SU-DHL-6 (cell line): ENCODE data around the gene CRYBG2.

Experiments used
- H2AFZ ChIP-seq: fragments of 200-600 bp; sonication (generic); 2 replicates; pipeline ENCODE4 v1.6.1; 2014; ENCODE audit warnings: low read depth, mild to moderate bottlenecking, moderate library complexity, mixed read lengths, antibody characterized with exemption, low read length; ENCODE audit not compliant: severe bottlenecking
- H3F3A ChIP-seq: fragments of 200-600 bp; shearing (Covaris generic); 2 replicates; pipeline ENCODE4 v1.6.0; 2016; ENCODE audit warnings: antibody characterized with exemption, mild to moderate bottlenecking; ENCODE audit not compliant: insufficient read depth
- H3K27ac ChIP-seq: fragments of 200-600 bp; sonication (generic); 2 replicates; pipeline ENCODE4 v1.5.1; 2016; ENCODE audit warnings: low read depth, mild to moderate bottlenecking, low read length, moderate library complexity, mixed read lengths
- H3K27me3 ChIP-seq: fragments of 200-600 bp; sonication (generic), shearing (Covaris generic); 2 replicates; pipeline ENCODE4 v1.6.0; 2014; ENCODE audit warnings: mild to moderate bottlenecking, low read length
- H3K36me3 ChIP-seq: fragments of 200-600 bp; sonication (generic); 2 replicates; pipeline ENCODE4 v1.6.1; 2014; ENCODE audit warnings: mild to moderate bottlenecking, low read length, mixed read lengths
- H3K4me2 ChIP-seq: fragments of 300-600, 200-600 bp; shearing (Covaris generic), sonication (generic); 2 replicates; pipeline ENCODE4 v1.6.0; 2014; ENCODE audit warnings: low read length, low read depth, mild to moderate bottlenecking; ENCODE audit not compliant: poor library complexity, severe bottlenecking
- H3K4me3 ChIP-seq: fragments of 200-600 bp; sonication (generic); 2 replicates; pipeline ENCODE4 v1.5.1; 2014; ENCODE audit warnings: antibody characterized with exemption, low read length, mild to moderate bottlenecking, mixed read lengths; ENCODE audit not compliant: insufficient read depth, poor library complexity, severe bottlenecking
- H3K79me2 ChIP-seq: fragments of 200-600 bp; sonication (generic); 2 replicates; pipeline ENCODE4 v1.6.1; 2014; ENCODE audit warnings: mild to moderate bottlenecking, low read length, moderate library complexity; ENCODE audit not compliant: insufficient read depth
- H3K9ac ChIP-seq: fragments of 200-600 bp; sonication (generic); 2 replicates; pipeline ENCODE4 v1.7.0; 2014; ENCODE audit warnings: mild to moderate bottlenecking, low read length
- H3K9me2 ChIP-seq: fragments of 200-600 bp; sonication (generic); replicated peaks from 2 replicates; pipeline ENCODE4 v1.6.1; 2014; ENCODE audit warnings: low read length; ENCODE audit not compliant: insufficient read depth
- H3K9me3 ChIP-seq: fragments of 200-600 bp; sonication (generic); 2 replicates; pipeline ENCODE4 v1.6.1; 2014; ENCODE audit warnings: low read length, mixed read lengths; ENCODE audit not compliant: insufficient read depth
- H4K20me1 ChIP-seq: fragments of 200-600 bp; sonication (generic); 2 replicates; pipeline ENCODE4 v1.6.1; 2014; ENCODE audit warnings: low read depth, mild to moderate bottlenecking, antibody characterized with exemption, low read length, moderate library complexity, mixed read lengths
- CTCF ChIP-seq: fragments of 200-600 bp; sonication (generic); IDR thresholded peaks from one replicate; pipeline ENCODE4 v1.5.1; 2017; ENCODE audit warnings: antibody characterized with exemption, mild to moderate bottlenecking, low read length, moderate library complexity; ENCODE audit not compliant: insufficient read depth, poor library complexity, severe bottlenecking
- EZH2phosphoT487 ChIP-seq: fragments of 200-600 bp; sonication (generic), shearing (Covaris generic); conservative IDR thresholded peaks from 2 replicates; pipeline ENCODE4 v1.6.1; 2018; ENCODE audit warnings: mild to moderate bottlenecking, antibody characterized with exemption, low read length, moderate library complexity, mixed read lengths

Gene CRYBG2, protein sequence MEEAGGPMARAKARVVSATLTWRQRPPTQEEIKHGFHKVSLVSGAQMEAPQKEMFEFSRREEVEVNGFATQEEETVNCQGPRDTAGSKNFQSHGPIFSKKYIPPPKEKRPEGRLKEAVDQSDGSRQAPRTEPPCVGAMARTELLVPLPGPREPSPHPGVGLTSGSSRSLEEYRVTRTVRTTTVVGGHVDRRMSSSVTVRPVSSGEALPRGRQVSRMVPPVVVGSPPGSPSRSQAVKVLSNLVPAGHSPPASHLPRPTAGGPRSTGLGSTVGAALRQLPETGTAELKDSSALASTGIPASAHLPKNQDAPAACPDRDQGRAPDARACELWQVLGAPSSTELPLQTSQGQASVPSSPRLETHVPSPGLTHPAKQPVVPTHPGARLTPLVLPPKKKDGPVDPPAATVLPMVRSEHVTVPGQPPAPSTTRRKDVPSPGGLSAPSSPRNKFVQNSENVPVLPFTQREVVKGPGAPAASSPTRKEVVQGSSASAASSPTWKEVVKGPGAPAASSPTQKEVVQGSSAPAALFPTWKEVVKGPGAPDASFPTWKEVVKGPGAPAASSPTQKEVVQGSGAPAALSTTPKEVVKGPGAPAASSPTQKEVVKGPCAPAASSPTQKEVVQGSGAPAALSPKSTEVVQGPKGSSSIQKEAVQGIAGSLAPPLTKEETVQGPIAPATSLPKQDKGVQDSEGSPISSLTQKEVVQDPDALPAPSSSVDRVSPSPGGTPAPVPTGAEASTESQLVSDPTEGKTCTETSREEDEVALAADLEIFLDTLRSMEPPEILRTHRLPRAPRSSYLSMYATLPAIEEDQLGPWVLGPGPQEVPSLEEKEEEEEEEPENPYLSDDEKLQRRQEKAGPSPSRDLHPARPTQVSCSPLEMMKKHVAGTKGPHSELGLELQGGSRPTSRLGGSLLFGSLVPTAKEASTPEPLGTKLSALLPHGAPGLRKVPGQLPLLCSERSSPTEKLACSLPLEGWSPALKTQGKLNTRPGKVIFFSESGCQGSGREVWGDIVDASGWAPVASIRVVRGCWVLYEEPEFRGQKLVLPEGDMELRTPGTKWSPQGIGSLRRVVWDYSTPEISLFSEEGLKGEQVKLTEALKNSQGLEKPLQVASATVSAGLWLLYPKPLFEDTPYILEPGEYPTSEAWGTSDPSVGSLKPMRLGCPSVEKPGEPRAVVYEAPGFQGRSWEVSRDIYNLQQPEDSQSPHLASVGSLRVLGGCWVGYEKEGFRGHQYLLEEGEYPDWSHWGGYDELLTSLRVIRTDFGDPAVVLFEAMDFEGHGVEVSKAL (N-terminal part only)

DNA sequence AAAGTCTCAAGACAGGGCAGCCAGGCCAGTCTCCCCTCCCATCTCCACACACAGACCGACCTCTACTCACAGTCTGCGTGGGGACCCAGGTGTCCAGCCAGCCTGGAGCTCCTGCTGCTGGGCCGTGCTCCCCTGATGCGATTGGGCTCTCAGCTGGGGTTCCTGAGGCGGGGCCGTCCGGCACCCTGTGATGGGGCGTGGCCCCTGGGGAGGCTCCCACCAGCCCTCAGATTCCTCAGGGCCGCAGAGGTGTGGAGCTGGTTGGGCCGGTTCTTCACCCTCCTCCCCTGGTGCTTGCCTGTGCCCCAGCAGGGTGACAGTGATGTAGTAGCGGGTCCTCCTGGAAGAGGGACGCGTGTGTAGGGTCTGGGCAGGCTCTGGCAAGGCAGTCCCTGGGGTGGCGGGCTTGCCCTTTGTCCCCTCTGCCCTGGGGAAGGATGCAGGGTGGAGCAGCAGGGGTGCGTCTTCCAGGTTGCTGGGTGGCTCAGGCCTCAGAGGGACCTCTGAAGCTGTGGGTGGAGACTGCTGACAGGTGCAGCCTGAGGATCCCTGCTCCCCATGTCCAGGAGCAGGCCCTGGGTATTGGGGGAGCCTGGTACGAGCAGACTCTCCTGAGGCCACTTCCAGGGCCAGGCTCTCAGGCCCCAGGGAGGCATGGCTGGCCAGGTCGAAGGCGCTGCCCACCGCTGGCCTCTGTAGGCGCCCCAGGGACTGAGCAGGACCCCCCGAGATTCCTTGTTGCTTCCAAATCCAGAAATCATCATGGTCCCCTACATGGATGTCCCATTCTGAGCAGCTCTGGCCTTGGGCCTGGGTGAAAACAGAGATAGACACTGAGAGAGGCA lies at the start of gene CRYBG2:
TSS of gene CRYBG2 (minus strand) at position 155 of the 845 bp plus-strand sequence. CDS start 7,473 bp downstream, outside the sequence.
- no peaks in the 10 kb centered on the region for H3K36me3 ChIP-seq
- H2AFZ ChIP-seq, result no peak within 1 kb of the TSS
- no peaks in the 10 kb centered on the region for H4K20me1 ChIP-seq
- H3K9me3 ChIP-seq, result no peaks in the 10 kb centered on the region
- TF ChIP-seq EZH2phosphoT487 (no peak), CTCF (no peak)
- no peak within 1 kb of the TSS for H3K27ac ChIP-seq
- H3F3A ChIP-seq, result no peaks in the 10 kb centered on the region
- no peaks in the 10 kb centered on the region for H3K9me2 ChIP-seq
- no peaks in the 10 kb centered on the region for H3K27me3 ChIP-seq
- H3K9ac ChIP-seq, result no peak within 1 kb of the TSS
- no peaks in the 10 kb centered on the region for H3K79me2 ChIP-seq
- H3K4me3 ChIP-seq, result no peak within 1 kb of the TSS
- H3K4me2 ChIP-seq, result no peak within 1 kb of the TSS

DNA sequence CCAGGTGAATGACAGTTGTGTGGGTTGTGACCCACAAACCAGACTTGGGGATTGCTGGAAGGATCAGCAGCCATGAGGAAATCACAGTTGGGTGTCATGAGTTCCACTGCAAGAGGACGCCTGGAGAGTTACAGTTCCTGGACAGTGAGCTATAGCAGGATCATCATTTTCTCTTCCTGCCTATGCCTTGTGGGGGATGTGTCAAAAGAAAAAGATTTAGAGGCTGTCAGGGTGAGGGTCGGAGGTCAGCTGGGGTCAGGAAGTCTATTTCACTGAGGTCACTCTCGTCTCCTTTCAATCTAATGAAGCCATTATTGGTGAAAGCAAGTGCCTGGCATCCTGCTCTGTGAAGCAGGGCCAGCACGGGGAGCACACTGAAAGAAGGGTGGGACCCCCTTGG lies 49.7 kb upstream of the CRYBG2 start:
- Histone ChIP-seq H3K79me2 (no peaks in the 10 kb centered on the region), H3K36me3 (no peaks in the 10 kb centered on the region), H3K9me3 (no peaks in the 10 kb centered on the region), H3K9me2 (no peaks in the 10 kb centered on the region), H3K27ac (no peak overlapping the region), H3K4me2 (no peak overlapping the region), H3F3A (no peaks in the 10 kb centered on the region), H3K27me3 (no peaks in the 10 kb centered on the region), H3K4me3 (no peak overlapping the region), H2AFZ (no peak overlapping the region), H3K9ac (no peak overlapping the region), H4K20me1 (no peaks in the 10 kb centered on the region)
- no peak for TF ChIP-seq EZH2phosphoT487
- TF ChIP-seq CTCF, result no peak

- Histone ChIP-seq H3K27ac (no peak overlapping the region), H3K9me3 (no peaks in the 10 kb centered on the region), H3K4me3 (no peak overlapping the region), H4K20me1 (no peaks in the 10 kb centered on the region), H2AFZ (no peak overlapping the region), H3F3A (no peaks in the 10 kb centered on the region), H3K27me3 (no peaks in the 10 kb centered on the region), H3K4me2 (no peak overlapping the region), H3K9me2 (no peaks in the 10 kb centered on the region), H3K79me2 (no peaks in the 10 kb centered on the region), H3K9ac (no peak overlapping the region), H3K36me3 (no peaks in the 10 kb centered on the region)
- TF ChIP-seq EZH2phosphoT487, result no peak
- no peak for TF ChIP-seq CTCF
These were observed 48.0 kb upstream of the CRYBG2 start for GRCh38 chr1:26401891-26402290.
